SU-DHL-6 (cell line): ENCODE data around the gene NPC1.

Source experiments
- H2AFZ ChIP-seq: fragments of 200-600 bp; sonication (generic); 2 replicates; pipeline ENCODE4 v1.6.1; 2014; ENCODE audit warnings: low read depth, mild to moderate bottlenecking, moderate library complexity, mixed read lengths, antibody characterized with exemption, low read length; ENCODE audit not compliant: severe bottlenecking
- H3F3A ChIP-seq: fragments of 200-600 bp; shearing (Covaris generic); 2 replicates; pipeline ENCODE4 v1.6.0; 2016; ENCODE audit warnings: antibody characterized with exemption, mild to moderate bottlenecking; ENCODE audit not compliant: insufficient read depth
- H3K27ac ChIP-seq: fragments of 200-600 bp; sonication (generic); 2 replicates; pipeline ENCODE4 v1.5.1; 2016; ENCODE audit warnings: low read depth, mild to moderate bottlenecking, low read length, moderate library complexity, mixed read lengths
- H3K27me3 ChIP-seq: fragments of 200-600 bp; sonication (generic), shearing (Covaris generic); 2 replicates; pipeline ENCODE4 v1.6.0; 2014; ENCODE audit warnings: mild to moderate bottlenecking, low read length
- H3K36me3 ChIP-seq: fragments of 200-600 bp; sonication (generic); 2 replicates; pipeline ENCODE4 v1.6.1; 2014; ENCODE audit warnings: mild to moderate bottlenecking, low read length, mixed read lengths
- H3K4me2 ChIP-seq: fragments of 300-600, 200-600 bp; shearing (Covaris generic), sonication (generic); 2 replicates; pipeline ENCODE4 v1.6.0; 2014; ENCODE audit warnings: low read length, low read depth, mild to moderate bottlenecking; ENCODE audit not compliant: poor library complexity, severe bottlenecking
- H3K4me3 ChIP-seq: fragments of 200-600 bp; sonication (generic); 2 replicates; pipeline ENCODE4 v1.5.1; 2014; ENCODE audit warnings: antibody characterized with exemption, low read length, mild to moderate bottlenecking, mixed read lengths; ENCODE audit not compliant: insufficient read depth, poor library complexity, severe bottlenecking
- H3K79me2 ChIP-seq: fragments of 200-600 bp; sonication (generic); 2 replicates; pipeline ENCODE4 v1.6.1; 2014; ENCODE audit warnings: mild to moderate bottlenecking, low read length, moderate library complexity; ENCODE audit not compliant: insufficient read depth
- H3K9ac ChIP-seq: fragments of 200-600 bp; sonication (generic); 2 replicates; pipeline ENCODE4 v1.7.0; 2014; ENCODE audit warnings: mild to moderate bottlenecking, low read length
- H3K9me2 ChIP-seq: fragments of 200-600 bp; sonication (generic); replicated peaks from 2 replicates; pipeline ENCODE4 v1.6.1; 2014; ENCODE audit warnings: low read length; ENCODE audit not compliant: insufficient read depth
- H3K9me3 ChIP-seq: fragments of 200-600 bp; sonication (generic); 2 replicates; pipeline ENCODE4 v1.6.1; 2014; ENCODE audit warnings: low read length, mixed read lengths; ENCODE audit not compliant: insufficient read depth
- H4K20me1 ChIP-seq: fragments of 200-600 bp; sonication (generic); 2 replicates; pipeline ENCODE4 v1.6.1; 2014; ENCODE audit warnings: low read depth, mild to moderate bottlenecking, antibody characterized with exemption, low read length, moderate library complexity, mixed read lengths
- EZH2phosphoT487 ChIP-seq: fragments of 200-600 bp; sonication (generic), shearing (Covaris generic); conservative IDR thresholded peaks from 2 replicates; pipeline ENCODE4 v1.6.1; 2018; ENCODE audit warnings: mild to moderate bottlenecking, antibody characterized with exemption, low read length, moderate library complexity, mixed read lengths
- TF ChIP-seq, protein P1 (sequence below): fragments of 200-600 bp; sonication (generic); IDR thresholded peaks from one replicate; pipeline ENCODE4 v1.5.1; 2017; ENCODE audit warnings: antibody characterized with exemption, mild to moderate bottlenecking, low read length, moderate library complexity; ENCODE audit not compliant: insufficient read depth, poor library complexity, severe bottlenecking

NPC1 gene

GRCh38 chr18:23526501-23527063 is 59.7 kb downstream of the NPC1 start:
- Histone ChIP-seq H3K9ac (no peak overlapping the region), H3K4me2 (no peak overlapping the region), H3F3A (no peaks in the 10 kb centered on the region; the same call in 1 of the 2 replicates), H3K4me3 (no peak overlapping the region), H3K27ac (no peak overlapping the region), H2AFZ (no peak overlapping the region), H3K27me3 (no peaks in the 10 kb centered on the region), H3K9me2 (no peaks in the 10 kb centered on the region), H4K20me1 (no peaks in the 10 kb centered on the region), H3K9me3 (no peaks in the 10 kb centered on the region), H3K79me2 (no peaks in the 10 kb centered on the region), H3K36me3 (peaks cover 52% of the 10 kb centered on the region)
- no peak for TF ChIP-seq EZH2phosphoT487

- no peaks in the 10 kb centered on the region for H3F3A ChIP-seq
- TF ChIP-seq, protein P1, sequence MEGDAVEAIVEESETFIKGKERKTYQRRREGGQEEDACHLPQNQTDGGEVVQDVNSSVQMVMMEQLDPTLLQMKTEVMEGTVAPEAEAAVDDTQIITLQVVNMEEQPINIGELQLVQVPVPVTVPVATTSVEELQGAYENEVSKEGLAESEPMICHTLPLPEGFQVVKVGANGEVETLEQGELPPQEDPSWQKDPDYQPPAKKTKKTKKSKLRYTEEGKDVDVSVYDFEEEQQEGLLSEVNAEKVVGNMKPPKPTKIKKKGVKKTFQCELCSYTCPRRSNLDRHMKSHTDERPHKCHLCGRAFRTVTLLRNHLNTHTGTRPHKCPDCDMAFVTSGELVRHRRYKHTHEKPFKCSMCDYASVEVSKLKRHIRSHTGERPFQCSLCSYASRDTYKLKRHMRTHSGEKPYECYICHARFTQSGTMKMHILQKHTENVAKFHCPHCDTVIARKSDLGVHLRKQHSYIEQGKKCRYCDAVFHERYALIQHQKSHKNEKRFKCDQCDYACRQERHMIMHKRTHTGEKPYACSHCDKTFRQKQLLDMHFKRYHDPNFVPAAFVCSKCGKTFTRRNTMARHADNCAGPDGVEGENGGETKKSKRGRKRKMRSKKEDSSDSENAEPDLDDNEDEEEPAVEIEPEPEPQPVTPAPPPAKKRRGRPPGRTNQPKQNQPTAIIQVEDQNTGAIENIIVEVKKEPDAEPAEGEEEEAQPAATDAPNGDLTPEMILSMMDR = no peak
- no peak for TF ChIP-seq EZH2phosphoT487
- H3K27me3 ChIP-seq = no peaks in the 10 kb centered on the region
- H3K79me2 ChIP-seq = no peaks in the 10 kb centered on the region
- H3K9ac ChIP-seq = no peak overlapping the region
- no peaks in the 10 kb centered on the region for H3K9me2 ChIP-seq
- H3K9me3 ChIP-seq = no peaks in the 10 kb centered on the region
- H3K4me3 ChIP-seq = no peak overlapping the region
- no peaks in the 10 kb centered on the region for H4K20me1 ChIP-seq
- peaks cover 52% of the 10 kb centered on the region; the same call in 1 of the 2 replicates for H3K36me3 ChIP-seq
- H3K27ac ChIP-seq = no peak overlapping the region
- no peak overlapping the region for H3K4me2 ChIP-seq
- no peak overlapping the region for H2AFZ ChIP-seq
Observed at GRCh38 chr18:23524213-23524707, 62.0 kb downstream of the NPC1 start.

DNA sequence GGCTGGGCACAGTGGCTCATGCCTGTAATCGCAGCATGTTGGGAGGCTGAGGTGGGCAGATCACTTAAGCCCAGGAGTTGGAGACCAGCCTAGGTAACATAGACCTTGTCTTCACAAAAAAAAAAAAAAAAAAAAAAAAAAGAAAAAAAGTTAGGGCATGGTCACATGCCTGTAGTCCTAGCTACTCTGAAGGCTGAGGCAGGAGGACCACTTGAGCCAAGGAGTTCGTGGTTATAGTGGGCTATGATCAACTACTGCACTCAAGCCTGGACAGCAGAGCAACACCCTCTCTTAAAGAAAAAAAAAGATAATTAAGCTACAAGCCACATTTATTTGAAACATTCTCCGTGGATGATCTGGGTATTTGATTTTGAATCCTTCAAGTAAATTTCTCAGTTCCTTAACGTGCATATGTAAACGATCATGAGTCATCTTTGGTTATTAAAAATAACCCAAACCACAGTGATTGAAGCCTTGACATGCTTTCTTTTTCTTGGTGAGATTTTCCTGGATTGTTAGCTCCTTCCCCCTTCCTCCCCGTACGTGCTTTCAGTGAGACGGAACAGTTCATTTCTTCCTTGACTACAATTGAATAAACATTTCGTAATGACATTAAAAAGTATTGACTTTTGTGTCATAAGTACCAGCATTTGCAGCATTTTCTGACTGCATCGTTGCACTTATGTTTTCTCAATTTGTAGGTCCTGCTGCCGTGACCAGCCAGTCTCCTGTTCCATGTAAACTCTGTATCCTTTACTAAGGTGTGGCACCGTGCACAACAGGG is 62.7 kb downstream of the NPC1 start:
- Histone ChIP-seq H4K20me1 (no peaks in the 10 kb centered on the region), H3K36me3 (peaks cover 54% of the 10 kb centered on the region), H3K4me3 (no peak overlapping the region), H3K79me2 (no peaks in the 10 kb centered on the region), H3K4me2 (no peak overlapping the region), H2AFZ (no peak overlapping the region), H3K27me3 (no peaks in the 10 kb centered on the region), H3K9me2 (no peaks in the 10 kb centered on the region), H3F3A (no peaks in the 10 kb centered on the region), H3K27ac (no peak overlapping the region), H3K9ac (no peak overlapping the region), H3K9me3 (no peaks in the 10 kb centered on the region)
- TF ChIP-seq EZH2phosphoT487 = no peak
- TF ChIP-seq, protein P1 = no peak

DNA sequence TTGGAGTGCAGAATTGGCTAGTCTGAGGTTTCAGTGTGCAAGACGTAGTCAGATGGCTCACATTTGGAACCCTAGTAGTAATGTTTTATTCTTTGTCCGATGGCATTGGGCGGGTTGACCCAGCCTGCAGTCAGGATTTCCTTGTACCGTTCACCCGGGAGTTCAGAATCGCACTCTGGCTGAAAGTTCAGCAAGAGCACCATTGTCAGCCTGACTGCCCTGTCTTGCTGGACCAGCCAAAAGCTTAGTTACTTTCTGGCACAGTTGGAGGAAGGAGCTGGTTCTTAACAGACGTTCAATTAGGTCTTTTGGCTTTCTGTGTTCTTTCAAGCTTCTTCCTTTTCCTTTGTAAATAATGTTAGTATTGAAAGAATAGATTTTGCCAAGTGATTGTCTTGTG is 64.4 kb downstream of the NPC1 start:
- Histone ChIP-seq H3F3A (no peaks in the 10 kb centered on the region), H3K27me3 (no peaks in the 10 kb centered on the region), H3K4me2 (no peak overlapping the region), H3K79me2 (no peaks in the 10 kb centered on the region), H2AFZ (no peak overlapping the region), H3K9ac (no peak overlapping the region), H3K9me2 (no peaks in the 10 kb centered on the region), H3K36me3 (peaks cover 53% of the 10 kb centered on the region), H3K27ac (no peak overlapping the region), H4K20me1 (no peaks in the 10 kb centered on the region), H3K4me3 (no peak overlapping the region), H3K9me3 (no peaks in the 10 kb centered on the region)
- TF ChIP-seq, protein P1 = no peak
- TF ChIP-seq EZH2phosphoT487 = no peak
